ENCODE results near the gene DTNB. TPM values are rescaled to one million over a fixed set of nuclear protein-coding genes. Genes with fewer than 3 reads are reported as not detected.

DTNB gene
- total RNA-seq, 1 experiment from 2014 or later: 19.6 TPM

DNA sequence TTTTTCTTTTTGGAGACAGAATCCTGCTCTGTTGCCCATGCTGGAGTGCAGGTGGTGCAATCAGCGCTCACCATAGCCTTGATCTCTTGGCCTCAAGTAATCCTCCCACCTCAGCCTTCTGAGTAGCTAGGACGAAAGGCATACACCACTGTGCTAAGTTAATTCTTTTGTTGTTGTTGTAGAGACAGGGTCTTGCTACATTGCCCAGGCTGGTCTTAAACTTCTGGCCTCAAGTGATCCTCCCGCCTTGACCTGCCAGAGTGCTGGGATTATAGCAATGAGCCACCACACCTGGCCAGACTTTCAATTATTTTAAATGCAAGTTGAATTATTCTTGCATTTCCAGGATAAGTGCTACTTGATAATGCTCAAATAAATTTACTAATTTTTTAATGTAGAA, 126.5 kb downstream of the DTNB start:
- intact Hi-C loops (cut with micrococcal nuclease; ENCODE audit: unreplicated experiment): no loop called here

GRCh38 chr2:25545899-25546298, 127.5 kb downstream of the DTNB start:
- no peak for DNase-seq (ENCODE audit: low spot score)
- ChIA-PET CTCF (interaction anchor here (0.7 kb wide), 1 partner anchor 23 kb away, joined by 4 read pairs; no protein-coding TSS in a partner anchor), POLR2A (ENCODE audit: low non-redundant PET) (interaction anchor here (0.6 kb wide), 1 partner anchor 979 kb away, joined by 5 read pairs; no protein-coding TSS in a partner anchor)
- Histone ChIP-seq H3K27ac (ENCODE audit: low read depth, low read length, poor library complexity, severe bottlenecking) (no peak overlapping the region), H3K36me3 (ENCODE audit: insufficient read depth, low read length, poor library complexity, severe bottlenecking) (no peaks in the 10 kb centered on the region), H3K9me3 (ENCODE audit: low read depth, low read length, poor library complexity, severe bottlenecking) (no peaks in the 10 kb centered on the region), H3K4me3 (ENCODE audit: low read depth, low read length, poor library complexity, severe bottlenecking) (no peak overlapping the region), H3K27me3 (replicated peaks; ENCODE audit: insufficient read depth, low read depth, low read length, poor library complexity) (no peaks in the 10 kb centered on the region), H3K4me1 (ENCODE audit: insufficient read depth, low read length, poor library complexity, severe bottlenecking) (no peaks in the 10 kb centered on the region)
- TF ChIP-seq CTCF (conservative IDR thresholded peaks at IDR 0.05; ENCODE audit: low read depth, low read length) (no peak), EZH2 (IDR thresholded peaks at IDR 0.05; ENCODE audit: borderline replicate concordance, low read depth, low read length, poor library complexity, severe bottlenecking) (no peak)
- BruUV-seq (replicated peaks): no TSS peak
- intact Hi-C loops (cut with micrococcal nuclease; ENCODE audit: unreplicated experiment): no loop called here

More for the DNA sequence above, 126.5 kb downstream of the DTNB start:
- TF ChIP-seq CTCF (conservative IDR thresholded peaks at IDR 0.05; ENCODE audit: low read depth, low read length) (no peak), EZH2 (IDR thresholded peaks at IDR 0.05; ENCODE audit: borderline replicate concordance, low read depth, low read length, poor library complexity, severe bottlenecking) (no peak)
- Histone ChIP-seq H3K9me3 (ENCODE audit: low read depth, low read length, poor library complexity, severe bottlenecking) (no peaks in the 10 kb centered on the region), H3K4me3 (ENCODE audit: low read depth, low read length, poor library complexity, severe bottlenecking) (no peak overlapping the region), H3K27ac (ENCODE audit: low read depth, low read length, poor library complexity, severe bottlenecking) (no peak overlapping the region), H3K36me3 (ENCODE audit: insufficient read depth, low read length, poor library complexity, severe bottlenecking) (no peaks in the 10 kb centered on the region), H3K4me1 (ENCODE audit: insufficient read depth, low read length, poor library complexity, severe bottlenecking) (no peaks in the 10 kb centered on the region), H3K27me3 (replicated peaks; ENCODE audit: insufficient read depth, low read depth, low read length, poor library complexity) (no peaks in the 10 kb centered on the region)
- no peak for DNase-seq (ENCODE audit: low spot score)
- BruUV-seq (replicated peaks): no TSS peak
- ChIA-PET POLR2A (ENCODE audit: low non-redundant PET) (interaction anchor here (0.6 kb wide), 1 partner anchor 980 kb away, joined by 5 read pairs; no protein-coding TSS in a partner anchor), CTCF (interaction anchor here (0.7 kb wide), 1 partner anchor 22 kb away, joined by 4 read pairs; no protein-coding TSS in a partner anchor)

DNA sequence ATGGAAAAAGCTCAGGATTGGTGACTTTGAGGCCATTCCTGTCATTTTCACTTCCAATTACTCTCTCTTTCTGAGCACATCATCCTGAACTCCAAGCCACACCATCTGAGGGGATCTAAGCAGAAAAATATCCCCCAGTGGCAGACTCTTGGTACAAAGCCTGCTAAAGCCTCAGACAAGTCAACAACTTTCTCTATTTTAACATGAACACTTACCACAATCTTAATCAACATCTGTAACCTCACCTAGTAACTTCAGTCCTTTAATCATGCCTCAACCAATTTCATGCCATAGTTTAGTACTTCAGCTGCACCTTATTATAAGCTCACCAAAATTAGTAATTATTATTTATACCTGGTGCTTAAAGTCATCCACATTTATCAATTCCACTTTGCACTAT, 128.9 kb downstream of the DTNB start:
- Histone ChIP-seq H3K27ac (ENCODE audit: low read depth, low read length, poor library complexity, severe bottlenecking) (no peak overlapping the region), H3K9me3 (ENCODE audit: low read depth, low read length, poor library complexity, severe bottlenecking) (no peaks in the 10 kb centered on the region), H3K4me3 (ENCODE audit: low read depth, low read length, poor library complexity, severe bottlenecking) (no peak overlapping the region), H3K4me1 (ENCODE audit: insufficient read depth, low read length, poor library complexity, severe bottlenecking) (peaks cover 4% of the 10 kb centered on the region), H3K27me3 (replicated peaks; ENCODE audit: insufficient read depth, low read depth, low read length, poor library complexity) (no peaks in the 10 kb centered on the region), H3K36me3 (ENCODE audit: insufficient read depth, low read length, poor library complexity, severe bottlenecking) (no peaks in the 10 kb centered on the region)
- POLR2A ChIA-PET (ENCODE audit: low non-redundant PET): no interaction called here
- TF ChIP-seq CTCF (conservative IDR thresholded peaks at IDR 0.05; ENCODE audit: low read depth, low read length) (no peak), EZH2 (IDR thresholded peaks at IDR 0.05; ENCODE audit: borderline replicate concordance, low read depth, low read length, poor library complexity, severe bottlenecking) (no peak)
- BruUV-seq (replicated peaks): no TSS peak
- intact Hi-C loops (cut with micrococcal nuclease; ENCODE audit: unreplicated experiment): no loop called here
- CTCF ChIA-PET: interaction anchor here (0.5 kb wide), 1 partner anchor 48 kb away, joined by 3 read pairs; no protein-coding TSS in a partner anchor
- DNase-seq (ENCODE audit: low spot score): no peak

Measured in A673 (cell line).